Embryonic facial prominence (tissue), 1 donor: ENCODE results near the gene SNCAIP.
"Not testable (repeated sequence)": the region's sequence is repeated elsewhere in the genome, so short reads cannot be mapped to it uniquely, and the experiment has no call there.

ENCODE experiments used
- DNase-seq: peaks from one replicate; pipeline ENCODE4 v3.0.0-alpha.2; 2016; ENCODE audit errors: extremely low spot score

SNCAIP gene

DNA sequence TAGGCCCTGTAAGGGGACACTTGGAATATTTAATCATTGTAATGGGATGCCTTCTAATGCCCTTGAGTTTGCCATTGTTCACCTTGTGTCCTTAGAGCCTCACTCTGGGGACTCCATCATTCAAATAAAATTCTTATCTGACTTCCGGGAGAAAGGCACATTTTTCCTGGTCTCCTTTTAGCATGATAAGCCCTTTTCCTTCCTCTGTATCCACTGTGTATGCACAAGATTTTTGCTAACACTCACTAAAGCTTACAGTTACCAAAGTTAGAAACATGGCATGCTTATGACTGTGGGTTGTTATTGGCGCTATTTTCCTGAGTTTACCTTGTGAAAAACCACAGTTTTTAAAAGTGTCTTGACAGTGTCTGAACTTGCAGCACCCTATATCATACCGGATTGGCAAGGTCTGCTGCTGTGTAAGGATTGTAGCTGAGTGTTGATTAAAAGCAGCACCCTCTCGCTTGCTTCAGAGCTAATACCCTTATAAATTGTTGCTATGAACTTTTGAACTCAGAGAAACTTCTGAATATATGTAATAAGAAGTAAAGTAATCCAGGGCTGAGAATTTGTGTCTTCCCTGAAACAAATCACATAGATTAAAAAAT lies 46.4 kb downstream of the SNCAIP start:
- DNase-seq: no peak

DNA sequence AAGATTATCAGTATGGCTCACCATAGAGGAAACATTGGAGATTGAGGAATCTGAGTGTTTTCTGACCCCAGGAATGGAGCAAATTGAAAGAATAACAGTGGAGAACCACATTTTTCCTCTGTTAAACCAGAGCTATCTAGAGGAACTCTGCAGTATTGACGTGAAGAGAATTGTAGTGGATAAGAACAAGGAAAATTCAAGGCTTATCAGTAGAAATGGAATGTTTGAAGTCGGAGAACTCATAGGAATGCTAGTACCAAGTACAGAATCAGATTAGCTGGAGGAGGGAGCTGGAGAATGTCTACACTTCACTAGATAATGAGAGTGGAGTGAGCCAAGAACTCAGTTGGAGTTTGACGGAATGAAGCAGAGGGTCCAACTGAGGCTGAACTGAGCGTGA lies 50.3 kb downstream of the SNCAIP start:
- no peak for DNase-seq

DNA sequence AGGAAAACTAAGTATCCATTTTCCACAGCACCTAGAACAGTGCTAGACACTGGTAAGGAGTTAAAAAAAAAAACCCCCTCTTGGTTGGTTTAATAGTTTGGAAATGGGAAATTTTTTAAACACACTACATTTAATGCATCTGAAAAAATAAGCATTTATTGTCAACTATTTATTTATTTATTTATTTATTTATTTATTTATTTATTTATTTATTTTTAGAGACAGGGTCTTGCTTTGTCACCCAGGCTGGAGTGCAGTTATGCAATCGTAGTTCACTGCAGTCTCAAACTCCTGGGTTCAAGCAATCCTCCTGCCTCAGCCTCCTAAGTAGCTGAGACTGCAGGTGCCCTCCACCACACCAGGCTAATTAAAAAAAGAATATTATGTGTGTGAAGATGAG lies 51.6 kb downstream of the SNCAIP start:
- DNase-seq: no peak

DNA sequence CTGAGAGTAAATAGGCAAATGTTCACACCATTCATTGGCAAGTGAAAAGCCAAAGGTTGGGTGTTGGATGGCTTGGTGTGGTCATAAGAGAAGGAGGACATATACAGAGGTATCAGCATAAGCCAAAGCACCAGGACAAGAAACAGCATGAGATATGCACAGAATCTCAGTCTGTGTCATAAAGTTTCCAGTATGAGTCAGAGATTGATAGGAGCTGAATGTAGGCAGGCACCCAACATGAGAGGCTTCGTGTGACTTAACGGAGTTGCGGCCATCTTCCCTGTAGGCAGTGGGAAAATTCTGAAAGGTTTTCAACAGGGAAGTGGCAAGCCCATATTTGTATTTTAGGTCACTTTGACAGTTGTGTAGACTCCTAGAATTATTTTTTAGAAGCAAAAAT lies 54.5 kb downstream of the SNCAIP start:
- DNase-seq: no peak

DNA sequence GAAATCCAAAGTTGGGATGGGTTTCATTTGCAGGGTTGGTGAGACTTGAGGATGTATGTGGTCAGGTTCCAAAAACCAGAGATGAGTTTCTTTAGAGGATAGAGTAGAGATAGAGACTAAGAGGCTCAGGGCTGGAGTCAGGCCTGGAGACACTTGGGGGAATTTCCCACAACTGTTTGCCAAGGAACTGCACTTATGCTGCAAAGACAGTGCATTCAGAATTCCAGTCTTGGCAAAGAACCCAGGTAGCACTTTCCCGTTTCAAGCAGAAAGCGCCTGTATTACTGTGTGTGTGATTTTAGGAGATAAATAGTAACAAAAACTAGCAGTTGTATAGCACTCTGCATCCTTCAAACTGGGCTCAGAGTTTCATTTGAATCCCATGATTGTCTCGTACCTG lies 55.4 kb downstream of the SNCAIP start:
- no peak for DNase-seq

DNA sequence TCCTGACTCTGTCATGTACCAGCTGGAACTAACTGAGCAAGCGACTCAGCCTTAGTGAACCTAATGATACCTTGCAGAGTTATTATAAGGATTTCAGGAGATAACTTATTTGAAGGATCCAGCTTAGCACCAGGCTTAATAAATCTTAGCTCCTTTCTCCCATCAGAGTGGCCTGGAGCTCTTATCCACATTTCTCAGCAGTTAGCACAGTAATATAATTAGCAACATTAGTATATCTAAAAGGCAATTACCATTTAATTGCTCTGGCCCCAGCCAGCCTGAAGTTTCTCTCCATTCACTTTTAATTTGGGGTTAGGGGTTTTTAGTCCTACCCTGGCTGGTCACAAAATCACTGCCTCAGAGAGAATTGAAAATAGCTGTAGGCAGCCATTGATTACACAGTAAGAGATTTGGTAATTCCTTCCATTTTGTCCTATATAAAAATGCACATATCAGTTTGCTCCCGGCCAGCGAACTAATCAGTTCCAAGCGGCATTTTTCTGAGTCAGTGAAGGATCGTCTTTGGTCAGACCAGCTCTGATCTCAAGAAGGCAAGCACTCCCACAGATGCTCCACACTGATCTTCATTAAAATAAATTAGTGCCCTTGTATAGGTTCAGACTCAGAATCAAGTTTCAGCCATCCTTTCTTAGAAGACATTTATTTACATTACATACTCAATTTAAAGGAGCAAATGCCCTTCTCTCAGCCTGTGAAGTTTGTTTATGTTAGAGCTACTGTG lies 56.6 kb downstream of the SNCAIP start:
- DNase-seq: no peak

DNA sequence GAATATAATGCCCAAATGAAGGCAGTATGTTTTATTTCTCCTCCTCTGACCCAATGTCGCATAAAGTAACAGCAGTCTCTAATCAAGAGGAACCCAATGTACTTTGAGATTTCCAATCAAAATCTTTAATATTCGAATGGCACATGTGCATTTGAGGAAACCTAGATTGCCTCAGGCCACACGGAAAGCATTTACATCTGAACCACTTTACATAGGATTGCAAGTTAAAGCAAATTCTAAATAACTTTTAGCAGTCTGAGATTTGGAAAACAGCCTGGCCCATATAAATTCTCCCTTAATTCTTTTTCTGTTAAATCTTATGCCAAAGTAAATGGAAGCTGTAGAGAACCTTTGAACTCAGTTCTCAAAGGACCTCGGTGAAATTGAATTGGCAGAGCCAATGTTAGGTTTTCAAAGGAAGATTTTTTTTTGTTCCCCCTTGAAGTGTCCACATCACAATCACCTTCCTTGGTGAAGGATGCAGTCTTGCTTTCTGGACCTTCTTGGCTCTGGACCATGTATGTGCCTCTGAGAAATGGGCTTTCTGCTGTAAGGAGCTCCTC lies 57.3 kb downstream of the SNCAIP start:
- peak; percentile 37 for DNase-seq

DNA sequence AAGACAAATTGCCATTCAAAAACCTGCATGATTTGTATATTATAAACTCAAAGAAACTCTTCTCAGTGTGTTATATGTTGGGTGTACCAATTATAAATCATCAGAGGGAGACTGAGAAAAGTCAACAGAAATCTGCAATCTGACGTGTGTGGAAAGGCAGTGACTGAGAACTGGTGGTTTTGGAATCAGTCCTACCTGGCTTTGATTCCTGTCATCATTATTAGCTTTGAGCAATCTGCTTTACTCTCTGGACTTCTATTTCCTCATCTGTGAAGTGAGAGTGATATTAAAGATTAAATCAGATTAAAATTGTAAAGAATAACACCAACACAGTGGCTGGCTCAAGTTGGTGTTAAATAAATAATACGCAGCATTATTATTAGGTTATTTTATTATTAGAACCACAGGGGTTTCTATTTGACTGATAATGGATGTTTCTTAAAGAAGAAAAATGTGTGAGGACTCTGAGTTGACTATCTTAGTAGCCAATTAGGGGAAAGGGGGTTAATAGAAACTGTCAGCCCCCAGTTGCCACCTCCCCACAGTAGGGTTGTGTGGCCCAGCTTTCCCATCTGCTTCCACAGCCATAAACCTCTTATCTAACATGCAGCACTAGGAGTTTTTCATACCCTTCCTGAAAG lies 59.6 kb downstream of the SNCAIP start:
- DNase-seq: no peak

DNA sequence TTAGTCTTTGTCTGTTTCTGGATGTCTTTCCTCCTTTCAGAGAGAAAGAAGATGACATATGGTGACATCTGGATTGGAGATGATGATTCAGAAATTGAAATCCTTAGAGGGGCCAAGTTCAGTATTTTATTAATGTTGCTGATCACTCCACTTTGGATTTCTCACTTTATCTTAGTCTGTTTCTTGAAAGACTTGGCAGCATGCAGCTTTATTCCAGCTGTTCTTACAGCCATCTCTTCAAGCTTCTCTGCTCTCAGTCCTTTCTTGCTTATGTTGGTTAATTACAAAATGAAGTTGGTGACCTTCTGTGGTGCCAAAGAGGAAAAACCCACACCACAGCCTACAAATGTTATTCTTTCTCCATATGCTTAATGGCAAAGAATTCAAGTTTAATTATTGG lies 62.1 kb downstream of the SNCAIP start:
- DNase-seq: no peak

DNA sequence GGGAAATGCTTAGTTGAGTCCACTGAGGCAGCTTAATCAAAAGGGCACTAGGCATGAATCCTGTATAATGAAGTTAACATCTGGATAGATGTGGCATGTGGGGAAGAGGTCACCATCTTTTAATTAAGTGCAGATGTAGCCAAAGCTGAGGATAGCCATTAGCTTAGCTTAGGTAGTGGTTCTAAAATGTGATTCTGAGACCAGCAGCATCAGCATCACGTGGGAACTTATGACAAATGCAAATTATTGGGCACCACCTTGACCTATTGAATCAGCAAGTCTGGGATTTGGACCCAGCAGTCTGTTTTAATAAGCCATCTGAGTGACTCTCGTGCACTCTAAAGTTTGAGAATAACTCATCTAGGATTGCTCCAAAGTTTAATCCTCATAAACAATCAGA lies 63.8 kb downstream of the SNCAIP start:
- no peak for DNase-seq

DNA sequence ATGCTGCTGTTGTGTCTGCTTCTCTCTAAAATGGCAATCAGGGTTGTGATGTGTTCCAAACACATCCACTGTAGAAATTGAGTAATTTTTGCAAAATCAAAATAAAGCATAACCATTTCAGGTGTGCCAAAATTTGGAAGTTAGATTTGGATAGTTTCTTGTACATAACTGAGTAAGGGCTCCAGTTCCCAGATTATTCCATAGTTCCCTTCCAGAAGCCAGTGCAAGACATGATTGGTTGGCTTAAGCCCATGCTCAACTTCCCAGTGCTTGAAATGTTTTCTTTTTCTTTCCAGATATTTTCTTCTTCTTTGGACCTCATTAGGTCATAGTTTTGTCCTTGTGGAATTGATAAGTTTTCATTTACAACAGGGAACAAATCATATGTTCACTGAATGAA lies 64.2 kb downstream of the SNCAIP start:
- no peak for DNase-seq

DNA sequence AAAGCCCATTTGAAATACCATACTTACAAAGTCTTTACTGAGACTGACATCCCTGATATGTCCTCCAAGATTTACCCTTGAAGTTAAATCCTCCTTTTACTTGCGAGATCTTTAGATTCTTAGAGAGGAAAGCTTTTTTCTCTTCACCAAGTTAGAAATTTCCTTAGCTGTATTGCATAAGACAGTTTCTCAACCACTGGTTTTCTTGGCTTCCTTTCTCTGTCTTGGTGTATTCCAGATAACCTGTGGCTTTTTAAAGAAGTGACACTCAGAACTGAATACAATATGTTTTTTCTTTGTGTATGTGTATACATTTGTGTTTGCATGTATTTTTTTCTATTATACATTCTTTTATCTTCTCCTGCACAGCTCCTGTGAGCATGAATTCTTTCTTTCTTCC lies 65.0 kb downstream of the SNCAIP start:
- no peak for DNase-seq

DNA sequence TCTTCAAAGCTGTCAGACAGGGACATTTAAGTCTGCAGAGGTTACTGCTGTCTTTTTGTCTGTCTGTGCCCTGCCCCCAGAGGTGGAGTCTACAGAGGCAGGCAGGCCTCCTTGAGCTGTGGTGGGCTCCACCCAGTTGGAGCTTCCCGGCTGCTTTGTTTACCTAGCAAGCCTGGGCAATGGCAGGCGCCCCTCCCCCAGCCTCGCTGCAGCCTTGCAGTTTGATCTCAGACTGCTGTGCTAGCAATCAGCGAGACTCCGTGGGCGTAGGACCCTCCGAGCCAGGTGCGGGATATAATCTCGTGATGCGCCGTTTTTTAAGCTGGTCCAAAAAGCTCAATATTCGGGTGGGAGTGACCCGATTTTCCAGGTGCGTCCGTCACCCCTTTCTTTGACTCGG lies 70.9 kb downstream of the SNCAIP start:
- DNase-seq: not testable (repeated sequence)

DNA sequence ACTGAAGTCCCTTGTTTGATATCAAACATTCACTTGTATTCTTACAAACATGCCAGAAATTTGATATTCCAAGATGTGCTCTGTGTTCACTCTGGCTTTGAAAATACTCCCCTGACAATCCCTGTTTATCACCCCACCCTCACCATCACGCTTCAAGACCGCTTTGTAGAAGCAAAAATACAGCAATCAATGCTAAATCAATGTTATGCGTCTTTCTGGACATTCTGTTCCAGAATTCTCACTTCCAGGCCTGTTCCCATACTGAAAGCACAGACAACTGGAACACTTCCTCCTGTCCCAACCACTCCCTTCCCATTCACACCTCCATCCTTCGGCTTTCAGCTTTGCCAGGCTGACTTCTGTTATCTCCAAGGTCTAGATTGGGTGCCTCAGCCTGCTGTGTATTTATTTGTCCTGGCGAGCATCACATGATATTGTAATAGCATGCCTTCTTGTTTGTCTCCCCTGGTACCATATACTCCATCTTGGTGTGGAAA lies 72.8 kb downstream of the SNCAIP start:
- no peak for DNase-seq

DNA sequence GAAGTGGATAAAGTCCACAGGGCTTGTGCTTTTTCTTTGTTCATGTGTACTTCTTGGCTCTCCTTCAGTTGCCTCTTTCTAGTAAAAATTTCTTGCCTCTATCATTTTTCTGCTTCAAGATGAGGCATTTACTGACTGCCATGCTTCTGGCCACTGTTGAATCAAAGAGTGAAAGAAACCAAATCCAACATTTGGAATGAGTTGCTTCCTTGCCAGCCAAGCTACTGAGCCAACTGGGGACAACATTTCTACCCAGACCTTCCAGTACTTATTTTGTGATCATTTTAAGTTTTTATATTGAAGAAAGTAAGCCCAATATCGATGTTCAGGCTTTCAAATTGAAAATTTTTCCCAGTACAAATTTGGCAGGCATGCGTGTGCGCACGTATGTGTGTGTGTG lies 73.2 kb downstream of the SNCAIP start:
- DNase-seq: no peak

DNA sequence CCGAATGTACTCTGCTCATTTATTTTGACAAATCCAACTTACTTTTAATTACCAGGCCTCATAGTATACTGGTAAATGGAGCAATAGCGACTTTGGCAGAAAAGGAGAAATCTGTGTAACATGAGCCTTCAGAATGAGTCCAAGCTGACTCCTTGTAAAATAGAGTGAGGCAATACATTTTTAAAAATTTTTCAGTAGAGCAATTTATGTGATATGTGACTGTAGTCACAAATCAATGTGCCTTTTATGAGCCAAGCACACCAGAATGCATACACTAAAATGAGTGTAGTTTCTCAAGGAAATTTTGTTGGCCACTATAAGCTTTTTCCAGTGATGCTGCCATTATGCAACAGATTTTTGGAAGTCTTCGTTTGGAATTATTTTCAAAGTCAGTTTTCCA lies 73.8 kb downstream of the SNCAIP start:
- DNase-seq: no peak

DNA sequence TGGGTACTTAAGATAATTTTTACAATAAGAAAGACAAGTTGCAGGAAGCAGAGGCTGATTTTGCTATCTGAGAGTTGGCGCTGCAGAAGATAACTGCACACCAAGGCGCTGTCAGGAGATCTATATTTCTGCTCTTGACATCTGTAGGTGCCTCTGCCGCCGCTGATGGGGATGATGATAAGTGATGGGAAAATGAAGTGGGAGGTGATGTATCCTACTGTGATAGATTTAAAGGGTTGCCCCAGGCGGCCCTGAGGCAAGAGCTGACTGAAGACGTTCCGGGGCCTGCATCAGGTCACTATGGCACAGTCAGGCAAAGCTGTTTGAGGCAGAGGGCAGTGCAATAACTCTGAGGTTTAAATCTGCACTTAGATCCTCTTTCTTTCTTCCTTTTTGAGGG lies 78.1 kb downstream of the SNCAIP start:
- no peak for DNase-seq

DNA sequence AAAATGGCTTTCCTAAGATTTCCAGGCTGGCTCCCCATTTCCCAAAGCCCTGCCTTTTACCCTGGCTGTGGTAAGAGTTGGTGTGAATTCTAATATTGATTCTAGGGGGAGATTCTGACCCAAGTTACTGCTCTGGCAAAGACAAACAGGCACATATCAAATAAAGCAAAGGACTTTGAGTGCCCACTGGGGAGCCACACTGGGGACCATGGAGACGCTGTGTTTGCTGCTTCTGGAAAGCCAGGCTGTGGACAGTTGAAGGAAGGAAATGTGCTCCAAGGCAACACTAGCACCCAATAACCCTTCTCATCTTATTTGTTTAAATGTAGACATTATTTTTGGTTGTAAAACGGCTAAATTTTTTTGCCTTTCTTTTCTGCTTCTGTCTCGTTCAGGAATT lies 78.7 kb downstream of the SNCAIP start:
- DNase-seq: no peak

DNA sequence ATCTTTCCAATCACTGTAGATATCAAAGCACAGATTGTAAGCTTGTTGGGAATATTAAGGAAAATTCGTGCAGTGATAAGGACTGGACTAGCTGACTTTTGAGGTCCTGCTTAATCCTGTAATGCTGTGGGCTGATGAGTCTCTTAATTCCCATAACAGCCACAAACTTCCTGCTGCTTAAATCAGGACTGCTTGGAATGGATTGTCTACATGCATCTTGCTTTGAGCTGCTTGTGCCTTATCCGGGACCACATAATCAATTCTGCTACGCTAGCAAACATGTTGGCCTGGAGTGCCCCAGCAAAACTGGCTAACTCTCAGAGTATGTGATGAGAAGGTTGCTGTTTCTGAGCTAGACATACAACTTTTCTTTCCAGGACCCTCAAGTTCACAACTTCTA lies 79.6 kb downstream of the SNCAIP start:
- no peak for DNase-seq

DNA sequence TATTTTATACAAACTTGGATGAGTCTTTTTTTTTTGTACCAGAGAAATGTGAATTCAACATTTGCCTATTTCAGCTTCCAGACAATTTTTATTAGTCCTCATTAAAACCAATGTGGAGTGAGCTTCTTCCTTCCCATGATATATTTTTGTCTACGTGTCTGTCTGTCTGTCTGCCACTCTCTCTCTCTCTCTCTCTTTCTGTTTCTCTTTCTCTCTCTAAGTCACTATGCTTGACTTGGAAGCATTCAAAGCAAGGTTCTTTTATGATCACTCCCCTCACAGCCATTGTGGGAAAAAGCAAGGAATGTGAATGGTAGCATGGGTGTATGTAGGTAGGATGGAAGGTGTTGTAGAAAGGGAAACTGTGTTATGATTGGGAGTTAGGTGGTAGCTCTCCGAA lies 80.2 kb downstream of the SNCAIP start:
- no peak for DNase-seq

DNA sequence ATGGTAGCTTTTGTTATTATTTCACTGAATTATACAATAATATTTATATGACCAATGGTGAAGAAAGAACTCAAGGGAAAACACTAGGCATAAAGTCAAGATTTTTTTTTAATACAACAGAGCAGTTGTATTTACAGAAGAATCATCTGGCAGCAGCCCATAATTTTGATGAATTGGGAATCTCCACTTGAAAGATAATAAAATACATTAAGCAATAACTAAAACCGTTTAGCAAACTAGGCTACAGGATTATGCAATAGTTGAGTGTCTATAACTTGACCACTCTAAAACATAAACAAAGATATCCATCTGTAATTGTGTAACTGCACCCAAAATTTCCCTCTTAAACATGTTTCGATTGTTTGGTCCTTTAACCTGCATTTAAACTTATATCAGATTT lies 80.8 kb downstream of the SNCAIP start:
- no peak for DNase-seq

DNA sequence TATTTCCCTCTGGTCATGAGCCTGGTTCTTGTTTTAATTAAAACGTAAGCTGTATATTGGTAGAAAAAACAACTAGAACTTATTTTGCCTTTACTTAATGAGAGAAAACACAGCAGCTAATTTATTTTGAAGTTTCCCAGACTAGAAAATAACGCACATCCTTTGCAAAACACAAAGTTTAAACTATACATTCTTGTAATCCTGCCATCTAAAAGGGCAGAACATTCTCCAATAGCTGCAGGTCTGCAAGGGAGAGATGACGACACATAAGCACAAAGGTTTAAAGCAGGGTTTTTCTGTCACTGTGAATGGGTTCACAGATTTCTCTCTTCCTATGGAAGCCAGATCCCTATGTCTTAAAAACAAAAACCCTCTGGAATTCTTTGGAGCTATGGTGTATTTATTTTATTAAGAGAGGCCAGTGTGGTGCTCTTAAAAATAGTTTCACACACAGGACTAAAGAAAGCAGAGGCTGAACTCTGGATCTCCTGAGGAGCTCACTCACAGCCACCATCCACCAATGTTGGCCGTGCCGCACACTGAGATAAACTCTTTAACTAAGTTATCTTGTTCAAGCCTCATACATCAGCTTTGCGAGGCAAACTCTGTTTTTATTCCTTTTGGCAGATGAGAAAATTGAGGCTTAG lies 82.4 kb downstream of the SNCAIP start:
- DNase-seq: no peak
